ENCODE data around the gene PKD2L1. TPM values are rescaled to one million over a fixed set of nuclear protein-coding genes. Genes with fewer than 3 reads are reported as not detected.

Gene PKD2L1
- total RNA-seq, 1 donor from 2014 or later = not detected

DNA sequence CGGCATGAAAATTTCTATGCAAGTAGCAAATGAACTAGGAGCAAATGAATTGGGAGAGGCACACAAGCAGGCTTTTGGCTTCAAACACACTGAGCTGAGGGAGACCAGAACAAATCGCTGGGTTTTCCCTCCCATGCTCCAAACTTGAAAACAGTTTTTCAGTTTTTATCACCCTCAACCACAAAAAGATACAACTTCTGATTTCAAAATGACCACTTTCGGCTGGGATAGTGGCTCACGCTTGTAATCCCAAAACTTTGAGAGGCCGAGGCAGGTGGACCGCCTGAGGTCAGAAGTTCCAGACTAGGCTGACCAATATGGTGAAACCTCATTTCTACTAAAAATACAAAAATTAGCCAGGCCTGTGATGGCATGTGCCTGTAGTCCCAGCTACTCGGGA, 91.6 kb downstream of the PKD2L1 start:
- Mint-ChIP-seq H3K27ac (no peak overlapping the region), H3K27me3 (ENCODE audit: low read depth) (no peaks in the 10 kb centered on the region), H3K4me3 (ENCODE audit: low read depth) (no peak overlapping the region), H3K4me1 (ENCODE audit: low read depth) (peaks cover 7% of the 10 kb centered on the region), H3K9me3 (no peaks in the 10 kb centered on the region), H3K36me3 (ENCODE audit: low read depth) (peaks cover 55% of the 10 kb centered on the region)
- no peak for DNase-seq (ENCODE audit: low spot score)
- intact Hi-C loops (cut with micrococcal nuclease) = no loop called here

Other genes with a start within 250 kb of the PKD2L1 start
- not detected in 2 replicates for gene CPN1, start 248.4 kb downstream of the PKD2L1 start, total RNA-seq
- gene ERLIN1, start 144.2 kb downstream of the PKD2L1 start, total RNA-seq = 18.2 and 19.4 TPM in 2 replicates
- 31.2 and 33.1 TPM in 2 replicates for gene CHUK, start 100.6 kb downstream of the PKD2L1 start, total RNA-seq
- gene CWF19L1, start 62.6 kb downstream of the PKD2L1 start, total RNA-seq = 41.4 and 44.7 TPM in 2 replicates
- 49.1 and 56.3 TPM in 2 replicates for gene BLOC1S2, start 43.5 kb downstream of the PKD2L1 start, total RNA-seq
- 273 and 278 TPM in 2 replicates for gene SCD, start 17.0 kb upstream of the PKD2L1 start, total RNA-seq
- gene WNT8B, start 132.8 kb upstream of the PKD2L1 start, total RNA-seq = 0.14 and 0.21 TPM in 2 replicates
- gene SEC31B, start 189.6 kb upstream of the PKD2L1 start, total RNA-seq = 57.4 and 60.6 TPM in 2 replicates
- gene NDUFB8, start 199.6 kb upstream of the PKD2L1 start, total RNA-seq = 278 and 283 TPM in 2 replicates
- 46.7 and 47.9 TPM in 2 replicates for gene HIF1AN, start 205.7 kb upstream of the PKD2L1 start, total RNA-seq